Coronary artery (tissue), 2 donors: ENCODE results near the gene KRTAP19-1.
"Not testable (repeated sequence)": the region's sequence is repeated elsewhere in the genome, so short reads cannot be mapped to it uniquely, and the experiment has no call there.

Source experiments
- DNase-seq: peaks from one replicate; pipeline ENCODE4 v3.0.0-alpha.2; 2017; ENCODE audit warnings: low spot score
- H3K27ac ChIP-seq, 2 donors: fragments of 200-600 bp; sonication (generic); one replicate each; pipeline ENCODE4 v1.5.1; 2016 to 2019
- H3K4me3 ChIP-seq: fragments of 200-600 bp; sonication (generic); 2 replicates; pipeline ENCODE4 v1.5.1; 2016; ENCODE audit warnings: mild to moderate bottlenecking, moderate library complexity
- CTCF ChIP-seq: fragments of 200-600 bp; sonication (generic); IDR thresholded peaks from one replicate; pipeline ENCODE4 v1.5.1; 2019; ENCODE audit warnings: antibody characterized with exemption

KRTAP19-1 gene

GRCh38 chr21:30480145-30480544 lies at the start of gene KRTAP19-1:
Gene KRTAP19-1, minus strand, starts transcription at chr21:30480367. Its CDS starts 50 bp downstream, at chr21:30480317.
- no peak for TF ChIP-seq CTCF
- Histone ChIP-seq H3K4me3 (no peak within 1 kb of the TSS), H3K27ac (no peak within 1 kb of the TSS)
- no peak for DNase-seq

- Histone ChIP-seq H3K27ac (no peak overlapping the region), H3K4me3 (no peak overlapping the region)
- no peak for DNase-seq
- TF ChIP-seq CTCF = no peak
Measured at GRCh38 chr21:30518876-30519275, 38.7 kb upstream of the KRTAP19-1 start.

GRCh38 chr21:30515681-30516080 lies 35.5 kb upstream of the KRTAP19-1 start:
- Histone ChIP-seq H3K27ac (no peak overlapping the region), H3K4me3 (no peak overlapping the region)
- no peak for TF ChIP-seq CTCF
- no peak for DNase-seq

GRCh38 chr21:30505621-30506205 lies 25.5 kb upstream of the KRTAP19-1 start:
- not testable (repeated sequence) for DNase-seq, H3K4me3 ChIP-seq, H3K27ac ChIP-seq

- no peak for TF ChIP-seq CTCF
- DNase-seq = no peak
Measured at GRCh38 chr21:30502041-30502440, 21.9 kb upstream of the KRTAP19-1 start, which contains the start of gene KRTAP19-5. Gene KRTAP19-5, minus strand, starts transcription at chr21:30502141. Its CDS starts 51 bp downstream, at chr21:30502090.

GRCh38 chr21:30497065-30497464 lies 16.9 kb upstream of the KRTAP19-1 start, which contains the start of gene KRTAP19-4:
Gene KRTAP19-4, minus strand, starts transcription at chr21:30497165. Its CDS starts 55 bp downstream, at chr21:30497110.
- Histone ChIP-seq H3K27ac (no peak within 1 kb of the TSS), H3K4me3 (no peak within 1 kb of the TSS)
- no peak for TF ChIP-seq CTCF
- no peak for DNase-seq

More at GRCh38 chr21:30502041-30502440, 21.9 kb upstream of the KRTAP19-1 start, which contains the start of gene KRTAP19-5:
- H3K4me3 ChIP-seq = no peak within 1 kb of the TSS
- H3K27ac ChIP-seq = no peak within 1 kb of the TSS

GRCh38 chr21:30491963-30492428 lies 11.8 kb upstream of the KRTAP19-1 start, which contains the start of gene KRTAP19-3:
Gene KRTAP19-3, minus strand, starts transcription at chr21:30492013. Its CDS starts 56 bp downstream, at chr21:30491957.
- no peak for TF ChIP-seq CTCF
- Histone ChIP-seq H3K4me3 (no peak within 1 kb of the TSS), H3K27ac (no peak within 1 kb of the TSS)
- no peak for DNase-seq
